Liver (tissue), 9 donors: ENCODE results near the gene TBX5. TPM values are rescaled to one million over a fixed set of nuclear protein-coding genes. Genes with fewer than 3 reads are reported as not detected.

Experiments used
- DNase-seq: peaks from one replicate; pipeline ENCODE4 v3.0.0-alpha.2; 2017; ENCODE audit warnings: low spot score
- H3K27ac ChIP-seq, 2 donors: one replicate each; pipeline ENCODE4 v1.7.0; 2013; ENCODE audit warnings: inconsistent platforms in 2 of 2, low read length in 2 of 2, control low read depth in 1 of 2, low read depth in 1 of 2, mild to moderate bottlenecking in 1 of 2
- H3K27me3 ChIP-seq, 4 donors: one replicate each; pipeline versions ENCODE4 v1.6.1 to v1.7.0; 2013; ENCODE audit warnings: low read length in 3 of 4, inconsistent platforms in 1 of 4, mild to moderate bottlenecking in 1 of 4, moderate library complexity in 1 of 4; ENCODE audit not compliant: control insufficient read depth in 4 of 4, insufficient read depth in 4 of 4
- H3K36me3 ChIP-seq, 4 donors: one replicate each; pipeline versions ENCODE4 v1.6.1 to v1.7.0; 2013; ENCODE audit warnings: low read length in 3 of 4, mild to moderate bottlenecking in 3 of 4, low read depth in 1 of 4, moderate library complexity in 1 of 4; ENCODE audit not compliant: control insufficient read depth in 4 of 4, insufficient read depth in 3 of 4
- H3K4me1 ChIP-seq, 4 donors: one replicate each; pipeline versions ENCODE4 v1.6.1 to v1.7.0; 2013; ENCODE audit warnings: low read length in 3 of 4, mild to moderate bottlenecking in 3 of 4, moderate library complexity in 1 of 4; ENCODE audit not compliant: control insufficient read depth in 4 of 4, insufficient read depth in 4 of 4
- H3K4me3 ChIP-seq, 3 donors: one replicate each; pipeline versions ENCODE4 v1.6.1 to v1.7.0; 2013; ENCODE audit warnings: low read length in 3 of 3, control low read depth in 1 of 3, low read depth in 1 of 3, mild to moderate bottlenecking in 1 of 3
- H3K9ac ChIP-seq, 2 donors: one replicate each; pipeline ENCODE4 v1.7.0; 2013; ENCODE audit warnings: low read length in 2 of 2, mild to moderate bottlenecking in 2 of 2, moderate library complexity in 2 of 2, control low read depth in 1 of 2, low read depth in 1 of 2
- H3K9me3 ChIP-seq, 4 donors: one replicate each; pipeline versions ENCODE4 v1.6.1 to v1.7.0; 2013; ENCODE audit warnings: low read length in 3 of 4; ENCODE audit not compliant: control insufficient read depth in 4 of 4
- ATF3 ChIP-seq: IDR thresholded peaks from 2 replicates; pipeline ENCODE4 v1.6.1; 2016; ENCODE audit warnings: antibody characterized with exemption
- CTCF ChIP-seq: fragments of 150-350 bp; IDR thresholded peaks from 2 replicates; pipeline ENCODE4 v1.5.1; 2017; ENCODE audit warnings: improper control_type of control experiment, low read depth, low read length; ENCODE audit not compliant: missing input control
- EGR1 ChIP-seq, 2 donors: IDR thresholded peaks; 2 replicates each; pipeline ENCODE4 v1.6.1; 2016 to 2018; ENCODE audit warnings: antibody characterized with exemption in 2 of 2, low read depth in 2 of 2
- FOXA1 ChIP-seq: IDR thresholded peaks from 2 replicates; pipeline ENCODE4 v1.6.1; 2016; ENCODE audit warnings: antibody characterized with exemption
- FOXA2 ChIP-seq: IDR thresholded peaks from 2 replicates; pipeline ENCODE4 v1.6.1; 2016; ENCODE audit warnings: antibody characterized with exemption
- GABPA ChIP-seq, 2 donors: IDR thresholded peaks in 1 of 2; conservative IDR thresholded peaks in 1 of 2; 2 replicates each; pipeline ENCODE4 v1.6.1; 2016; ENCODE audit warnings: antibody characterized with exemption in 2 of 2, mild to moderate bottlenecking in 1 of 2, moderate library complexity in 1 of 2
- HNF4A ChIP-seq, 2 donors: conservative IDR thresholded peaks; 2 replicates each; pipeline ENCODE4 v1.6.1; 2016; ENCODE audit warnings: antibody characterized with exemption in 2 of 2, mild to moderate bottlenecking in 2 of 2
- HNF4G ChIP-seq: IDR thresholded peaks from 2 replicates; pipeline ENCODE4 v1.6.1; 2016; ENCODE audit warnings: antibody characterized with exemption
- JUND ChIP-seq, 2 donors: IDR thresholded peaks; 2 replicates each; pipeline ENCODE4 v1.6.1; 2016; ENCODE audit warnings: antibody characterized with exemption in 2 of 2
- MAX ChIP-seq: IDR thresholded peaks from 2 replicates; pipeline ENCODE4 v1.6.1; 2016; ENCODE audit warnings: antibody characterized with exemption
- NR2F2 ChIP-seq: IDR thresholded peaks from 2 replicates; pipeline ENCODE4 v1.6.1; 2016; ENCODE audit warnings: antibody characterized with exemption
- RAD21 ChIP-seq, 2 donors: IDR thresholded peaks; 2 replicates each; pipeline ENCODE4 v1.6.1; 2016; ENCODE audit warnings: antibody characterized with exemption in 2 of 2, mild to moderate bottlenecking in 2 of 2
- REST ChIP-seq: IDR thresholded peaks from 2 replicates; pipeline ENCODE4 v1.6.1; 2016; ENCODE audit warnings: antibody characterized with exemption, mild to moderate bottlenecking
- RXRA ChIP-seq, 2 donors: IDR thresholded peaks; 2 replicates each; pipeline ENCODE4 v1.6.1; 2017 to 2018; ENCODE audit warnings: antibody characterized with exemption in 2 of 2, mild to moderate bottlenecking in 1 of 2
- SP1 ChIP-seq: IDR thresholded peaks from 2 replicates; pipeline ENCODE4 v1.6.1; 2018; ENCODE audit warnings: antibody characterized with exemption, mild to moderate bottlenecking
- TAF1 ChIP-seq: conservative IDR thresholded peaks from 2 replicates; pipeline ENCODE4 v1.6.1; 2016; ENCODE audit warnings: antibody characterized with exemption, mild to moderate bottlenecking
- YY1 ChIP-seq: IDR thresholded peaks from 2 replicates; pipeline ENCODE4 v1.6.1; 2016; ENCODE audit warnings: antibody characterized with exemption, mild to moderate bottlenecking
- ZBTB33 ChIP-seq: IDR thresholded peaks from 2 replicates; pipeline ENCODE4 v1.6.1; 2016; ENCODE audit warnings: antibody characterized with exemption
- WGBS: extraction: QIAGEN DNeasy Blood & Tissue Kit; methylation state at CpG from one replicate; pipeline ENCODE4 v1.1.7; 2013; 5-methylcytosine and 5-hydroxymethylcytosine counted together
- polyA plus RNA-seq, 2 donors: library from polyadenylated mRNA; stranded (reverse) in 1 of 2; unstranded in 1 of 2; fragments of 200-250 nt in 1 of 2; fragments of >200 nt in 1 of 2; fragmentation: Nextera tagmentation in 1 of 2; extraction: Ambion mirVana in 1 of 2; gene quantifications; one replicate each; pipeline versions ENCODE4 v1.2.1 to v1.2.3, GENCODE V29; 2013 to 2015
- total RNA-seq, 2 donors: library from RNA; depleted of rRNA; stranded (reverse); fragments of >200 nt; gene quantifications; one replicate each; pipeline ENCODE4 v1.2.3, GENCODE V29; 2014
- donor health status: healthy.
- donor health status: healthy.
- donor health status: healthy.
- donor health status: healthy.
- donor health status: healthy.

TBX5 gene
- total and polyA plus RNA-seq, 4 donors = 0.03 TPM; not detected in 3

- Histone ChIP-seq H3K36me3 (no peaks in the 10 kb centered on the region), H3K9me3 (no peaks in the 10 kb centered on the region), H3K27me3 (peaks cover 0 to 24% (median 13%) of the 10 kb centered on the region in 4 donors), H3K4me1 (no peaks in the 10 kb centered on the region), H3K9ac (no peak overlapping the region), H3K4me3 (no peak overlapping the region), H3K27ac (no peak overlapping the region)
- 34% methylated on average over 4 of the region's 4 CpGs for WGBS
- no peak for DNase-seq
- TF ChIP-seq SP1 = no peak
- TF ChIP-seq FOXA1 = no peak
- TF ChIP-seq NR2F2 = no peak
- TF ChIP-seq REST = no peak
- TF ChIP-seq ZBTB33 = no peak
- TF ChIP-seq GABPA (IDR thresholded peaks at IDR 0.05 in 1 of 2, conservative IDR thresholded peaks at IDR 0.05 in 1 of 2) = no peak
- TF ChIP-seq EGR1 (IDR thresholded peaks at IDR 0.05; ENCODE audit: low read depth in 2 of 2) = no peak
- TF ChIP-seq FOXA2 = no peak
- TF ChIP-seq RXRA (IDR thresholded peaks at IDR 0.05) = no peak
- no peak for TF ChIP-seq HNF4A (conservative IDR thresholded peaks at IDR 0.05)
- no peak for TF ChIP-seq CTCF
- TF ChIP-seq HNF4G = no peak
- no peak for TF ChIP-seq MAX
- TF ChIP-seq RAD21 (IDR thresholded peaks at IDR 0.05) = no peak
- no peak for TF ChIP-seq JUND (IDR thresholded peaks at IDR 0.05)
- no peak for TF ChIP-seq ATF3
- TF ChIP-seq TAF1 = no peak
- TF ChIP-seq YY1 = no peak
Observed at GRCh38 chr12:114393569-114393968, 12.4 kb downstream of the TBX5 start.
